GM23248 (cell line): ENCODE data around the gene ZMIZ1. TPM values are rescaled to one million over a fixed set of nuclear protein-coding genes. Genes with fewer than 3 reads are reported as not detected.
"Not testable (repeated sequence)": the region's sequence is repeated elsewhere in the genome, so short reads cannot be mapped to it uniquely, and the experiment has no call there.

Experiments used
- DNase-seq: peaks from one replicate; pipeline ENCODE4 v3.0.0-alpha.2; 2015
- H2AFZ ChIP-seq: fragments of 200-600 bp; sonication (generic); 2 replicates; pipeline ENCODE4 v1.6.1; 2016; ENCODE audit warnings: antibody characterized with exemption
- H3F3A ChIP-seq: fragments of 200-600 bp; sonication (generic); 2 replicates; pipeline ENCODE4 v1.6.1; 2016; ENCODE audit warnings: mild to moderate bottlenecking, antibody characterized with exemption, mixed run types; ENCODE audit not compliant: insufficient read depth
- H3K27ac ChIP-seq: fragments of 200-600 bp; sonication (generic); 2 replicates; pipeline ENCODE4 v1.5.1; 2016; ENCODE audit warnings: mild to moderate bottlenecking
- H3K27me3 ChIP-seq: fragments of 200-600 bp; sonication (generic); replicated peaks from 2 replicates; pipeline ENCODE4 v1.6.1; 2016; ENCODE audit warnings: mild to moderate bottlenecking; ENCODE audit not compliant: insufficient read depth
- H3K36me3 ChIP-seq: fragments of 200-600 bp; sonication (generic); 2 replicates; pipeline ENCODE4 v1.6.1; 2016; ENCODE audit warnings: low read depth, mild to moderate bottlenecking
- H3K4me1 ChIP-seq: fragments of 200-600 bp; sonication (generic); 2 replicates; pipeline ENCODE4 v1.6.1; 2016; ENCODE audit warnings: mild to moderate bottlenecking; ENCODE audit not compliant: insufficient read depth
- H3K4me2 ChIP-seq: fragments of 200-600 bp; sonication (generic); one replicate; pipeline ENCODE4 v1.6.1; 2016; ENCODE audit warnings: mild to moderate bottlenecking; ENCODE audit not compliant: unreplicated experiment
- H3K4me3 ChIP-seq: fragments of 200-600 bp; sonication (generic); 2 replicates; pipeline ENCODE4 v1.5.1; 2016; ENCODE audit warnings: mild to moderate bottlenecking
- H3K79me2 ChIP-seq: fragments of 200-600 bp; sonication (generic); 2 replicates; pipeline ENCODE4 v1.6.1; 2016; ENCODE audit warnings: mild to moderate bottlenecking; ENCODE audit not compliant: insufficient read depth
- H3K9ac ChIP-seq: fragments of 200-600 bp; sonication (generic); 2 replicates; pipeline ENCODE4 v1.6.1; 2016; ENCODE audit warnings: mild to moderate bottlenecking
- H3K9me2 ChIP-seq: fragments of 200-600 bp; sonication (generic); 2 replicates; pipeline ENCODE4 v1.6.1; 2016; ENCODE audit warnings: mixed run types, mild to moderate bottlenecking, moderate library complexity; ENCODE audit not compliant: insufficient read depth
- H3K9me3 ChIP-seq: fragments of 200-600 bp; sonication (generic); one replicate; pipeline ENCODE4 v1.6.1; 2017; ENCODE audit warnings: low read depth
- H4K20me1 ChIP-seq: fragments of 200-600 bp; sonication (generic); 2 replicates; pipeline ENCODE4 v1.6.0; 2016; ENCODE audit not compliant: insufficient read depth
- EZH2 ChIP-seq: fragments of 200-600 bp; sonication (generic); IDR thresholded peaks from 2 replicates; pipeline ENCODE4 v1.6.1; 2018; ENCODE audit warnings: antibody characterized with exemption, mild to moderate bottlenecking; ENCODE audit not compliant: insufficient read depth, poor library complexity, severe bottlenecking
- EZH2phosphoT487 ChIP-seq: fragments of 200-600 bp; sonication (generic); IDR thresholded peaks from 2 replicates; pipeline ENCODE4 v1.6.1; 2018; ENCODE audit warnings: antibody characterized with exemption, moderate library complexity, mild to moderate bottlenecking, low read depth; ENCODE audit not compliant: insufficient read depth
- WGBS, 2 experiments: methylation state at CpG; one replicate each; pipeline ENCODE4 v1.1.6; 2015 to 2017; ENCODE audit warnings: low lambda C conversion rate in 2 of 2, low coverage in 1 of 2; ENCODE audit errors: missing lambda C conversion rate in 2 of 2; 5-methylcytosine and 5-hydroxymethylcytosine counted together
- in situ Hi-C: fragments of 300-500 bp; cut with MboI; formaldehyde crosslinking; loops from 2 replicates; pipeline ENCODE4 v1.15.0; 2020
- polyA plus RNA-seq: library from polyadenylated mRNA; unstranded; fragments of >200 nt; fragmentation: Nextera tagmentation; extraction: Ambion mirVana; gene quantifications from 2 replicates; pipeline ENCODE4 v1.2.1, GENCODE V29; 2016
- total RNA-seq: library from RNA; depleted of rRNA; stranded (reverse); fragments of >200 nt; shearing (Covaris generic); gene quantifications from 2 replicates; pipeline ENCODE4 v1.2.3, GENCODE V29; 2014

ZMIZ1 gene
- total and polyA plus RNA-seq, 2 experiments from 2014 or later, result 21.9 to 28.4 TPM

GRCh38 chr10:79277579-79278269 is 209.0 kb downstream of the ZMIZ1 start:
- H3K9me2 ChIP-seq, result no peaks in the 10 kb centered on the region
- no peak overlapping the region for H3K4me2 ChIP-seq
- peaks cover 8% of the 10 kb centered on the region; the same call in 1 of the 2 replicates for H3K36me3 ChIP-seq
- H3K4me3 ChIP-seq, result no peak overlapping the region
- no peaks in the 10 kb centered on the region for H4K20me1 ChIP-seq
- H3F3A ChIP-seq, result peaks cover 20% of the 10 kb centered on the region
- TF ChIP-seq EZH2phosphoT487, result no peak
- TF ChIP-seq EZH2, result no peak
- H3K27me3 ChIP-seq, result no peaks in the 10 kb centered on the region
- DNase-seq, result no peak
- 79 to 82% methylated on average over 13 of the region's 13 CpGs for WGBS, 2 experiments
- no peak overlapping the region for H3K9ac ChIP-seq
- no peaks in the 10 kb centered on the region for H3K9me3 ChIP-seq
- peaks cover 29% of the 10 kb centered on the region for H3K4me1 ChIP-seq
- no peak overlapping the region for H2AFZ ChIP-seq
- no peak overlapping the region for H3K27ac ChIP-seq
- in situ Hi-C loops, result no loop called here
- H3K79me2 ChIP-seq, result peaks cover 70% of the 10 kb centered on the region

GRCh38 chr10:79279047-79279446 is 210.3 kb downstream of the ZMIZ1 start:
- Histone ChIP-seq H3K4me1 (peaks cover 24% of the 10 kb centered on the region), H3K79me2 (peaks cover 70% of the 10 kb centered on the region), H3F3A (peaks cover 18% of the 10 kb centered on the region)
- H3K4me2 ChIP-seq, H4K20me1 ChIP-seq, H3K36me3 ChIP-seq, H3K9ac ChIP-seq, H3K27me3 ChIP-seq, DNase-seq, H3K9me2 ChIP-seq, H3K9me3 ChIP-seq, H3K4me3 ChIP-seq, H3K27ac ChIP-seq, H2AFZ ChIP-seq, in situ Hi-C loops: not testable (repeated sequence)
- 84 to 93% methylated on average over 3 to 33 of the region's 33 CpGs for WGBS, 2 experiments

- 75 to 79% methylated on average over 6 of the region's 6 CpGs for WGBS, 2 experiments
- Histone ChIP-seq H3K27ac (no peak overlapping the region), H3K9ac (no peak overlapping the region), H2AFZ (no peak overlapping the region), H3K79me2 (peaks cover 81% of the 10 kb centered on the region), H3K4me1 (peaks cover 5% of the 10 kb centered on the region), H3K36me3 (peaks cover 13% of the 10 kb centered on the region; the same call in 1 of the 2 replicates), H3K27me3 (no peaks in the 10 kb centered on the region), H3F3A (peaks cover 13% of the 10 kb centered on the region), H3K4me3 (no peak overlapping the region), H4K20me1 (no peaks in the 10 kb centered on the region; the same call in 1 of the 2 replicates), H3K9me3 (no peaks in the 10 kb centered on the region), H3K4me2 (no peak overlapping the region), H3K9me2 (no peaks in the 10 kb centered on the region)
- in situ Hi-C loops, result no loop called here
- no peak for DNase-seq
- no peak for TF ChIP-seq EZH2phosphoT487
- no peak for TF ChIP-seq EZH2
Observed at GRCh38 chr10:79280956-79281355, 212.2 kb downstream of the ZMIZ1 start.

GRCh38 chr10:79282388-79282787 is 213.6 kb downstream of the ZMIZ1 start:
- no peak overlapping the region for H3K9ac ChIP-seq
- peaks cover 14% of the 10 kb centered on the region; the same call in 1 of the 2 replicates for H3K36me3 ChIP-seq
- no peak for TF ChIP-seq EZH2phosphoT487
- no peak for TF ChIP-seq EZH2
- H3K9me3 ChIP-seq, result no peaks in the 10 kb centered on the region
- no peak overlapping the region for H2AFZ ChIP-seq
- WGBS, 2 experiments, result 90 to 92% methylated on average over 11 of the region's 11 CpGs
- H3F3A ChIP-seq, result peaks cover 13% of the 10 kb centered on the region; the same call in 1 of the 2 replicates
- no peaks in the 10 kb centered on the region for H3K9me2 ChIP-seq
- peaks cover 81% of the 10 kb centered on the region for H3K79me2 ChIP-seq
- H3K4me3 ChIP-seq, result no peak overlapping the region
- in situ Hi-C loops, result no loop called here
- H4K20me1 ChIP-seq, result no peaks in the 10 kb centered on the region; the same call in 1 of the 2 replicates
- DNase-seq, result no peak
- no peaks in the 10 kb centered on the region for H3K27me3 ChIP-seq
- H3K27ac ChIP-seq, result no peak overlapping the region
- no peak overlapping the region for H3K4me2 ChIP-seq
- peaks cover 4% of the 10 kb centered on the region for H3K4me1 ChIP-seq
